Lung (tissue), 12 donors: ENCODE results near the gene SLC16A5. TPM values are rescaled to one million over a fixed set of nuclear protein-coding genes. Genes with fewer than 3 reads are reported as not detected.
A peak's percentile ranks its signal among the peaks of the same experiment; 100 is the strongest.

Experiments used
- ATAC-seq: fragments of 200-7000 bp; cut with Tn5 transposase; one replicate; pipeline ENCODE4 v1.9.1; 2020; ENCODE audit warnings: moderate number of reproducible peaks; ENCODE audit not compliant: insufficient read depth, low FRiP score
- DNase-seq, 3 donors: peaks; one replicate each; pipeline ENCODE4 v3.0.0-alpha.2; 2013 to 2017
- H3K27ac ChIP-seq, 2 donors: one replicate each; pipeline ENCODE4 v1.5.1; 2013; ENCODE audit warnings: mild to moderate bottlenecking in 2 of 2, moderate library complexity in 2 of 2, control low read depth in 1 of 2, inconsistent platforms in 1 of 2, low read depth in 1 of 2, low read length in 1 of 2
- H3K27me3 ChIP-seq, 3 donors: one replicate each; pipeline ENCODE4 v1.5.1; 2013; ENCODE audit warnings: low read length in 2 of 3; ENCODE audit not compliant: control insufficient read depth in 3 of 3, insufficient read depth in 3 of 3
- H3K36me3 ChIP-seq, 4 donors: one replicate each; pipeline ENCODE4 v1.5.1; 2013; ENCODE audit warnings: low read length in 4 of 4, mild to moderate bottlenecking in 1 of 4, moderate library complexity in 1 of 4; ENCODE audit not compliant: control insufficient read depth in 4 of 4, insufficient read depth in 4 of 4
- H3K4me1 ChIP-seq, 5 donors: one replicate each; pipeline ENCODE4 v1.5.1; 2013; ENCODE audit warnings: low read length in 5 of 5, mild to moderate bottlenecking in 2 of 5, moderate library complexity in 1 of 5; ENCODE audit not compliant: control insufficient read depth in 5 of 5, insufficient read depth in 5 of 5
- H3K4me3 ChIP-seq: one replicate; pipeline ENCODE4 v1.5.1; 2013; ENCODE audit warnings: mild to moderate bottlenecking, control low read depth, moderate library complexity
- H3K9ac ChIP-seq, 2 donors: one replicate each; pipeline ENCODE4 v1.5.1; 2013; ENCODE audit warnings: low read length in 2 of 2, control low read depth in 1 of 2; ENCODE audit not compliant: insufficient read depth in 1 of 2
- H3K9me3 ChIP-seq, 4 donors: one replicate each; pipeline ENCODE4 v1.5.1; 2013; ENCODE audit warnings: low read length in 3 of 4, mild to moderate bottlenecking in 1 of 4, moderate library complexity in 1 of 4; ENCODE audit not compliant: control insufficient read depth in 4 of 4, insufficient read depth in 3 of 4
- WGBS, 2 donors: extraction: QIAGEN DNeasy Blood & Tissue Kit; methylation state at CpG; one replicate each; pipeline ENCODE4 v1.1.7; 2013; 5-methylcytosine and 5-hydroxymethylcytosine counted together
- polyA plus RNA-seq, 2 donors: library from polyadenylated mRNA; stranded (reverse); fragments of 200-250 nt; gene quantifications; one replicate each; pipeline ENCODE4 v1.2.1, GENCODE V29; 2013
- total RNA-seq, 2 donors: library from RNA; depleted of rRNA in 1 of 2; stranded (reverse); fragments of >200 nt in 1 of 2; gene quantifications; one replicate each; pipeline ENCODE4 v1.2.1, GENCODE V29; 2014 to 2021
- TF ChIP-seq, protein P1 (sequence below): IDR thresholded peaks from 2 replicates; pipeline ENCODE4 v1.5.1; 2012; ENCODE audit warnings: mild to moderate bottlenecking; ENCODE audit errors: control extremely low read depth, extremely low read depth
- donor health status: control.
- donor health status: control.
- donor health status: Bipolar disorder and iron deficiency.
- donor health status: healthy.
- donor health status: DM: yes; HTN: yes; CAD: no.

The SLC16A5 gene
- total and polyA plus RNA-seq, 4 donors: 27.9 to 74.0 (median 42.4) TPM

DNA sequence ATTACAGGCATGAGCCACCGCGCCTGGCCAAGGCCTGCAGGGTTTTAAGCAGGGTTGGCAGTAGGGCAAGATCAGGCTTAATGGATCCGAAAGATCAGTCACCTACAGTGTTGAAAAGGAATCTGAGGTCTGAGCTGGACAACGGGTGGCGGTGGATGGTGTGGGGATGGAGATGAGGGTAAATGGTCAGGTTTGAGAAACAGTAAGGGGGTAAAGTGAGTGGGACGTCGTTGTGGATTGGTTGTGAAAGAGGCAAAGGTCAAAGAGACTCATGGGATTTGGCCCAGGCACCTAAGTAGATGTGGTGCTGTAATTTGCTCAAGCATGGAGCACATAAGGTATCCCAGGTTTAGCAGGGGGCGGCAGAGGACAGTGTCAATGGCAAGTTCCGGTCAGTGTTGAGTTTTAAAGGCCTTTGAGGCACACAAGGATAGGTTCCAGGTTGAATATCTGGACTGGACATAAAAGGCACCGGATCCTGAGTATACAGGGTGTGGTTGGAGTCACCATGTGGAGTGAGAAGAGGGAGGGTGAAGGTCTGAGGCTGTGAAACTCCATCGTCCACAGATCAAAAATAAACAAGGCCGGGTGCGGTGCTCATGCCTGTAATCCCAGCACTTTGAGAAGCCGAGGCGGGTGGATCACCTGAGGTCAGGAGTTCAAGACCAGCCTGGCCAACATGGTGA lies 1.1 kb upstream of the SLC16A5 start:
- ATAC-seq (no peak), DNase-seq (no peak)
- Histone ChIP-seq H3K9ac (no peak overlapping the region), H3K36me3 (no peaks in the 10 kb centered on the region), H3K27me3 (no peaks in the 10 kb centered on the region), H3K4me1 (peaks cover 0 to 42% (median 12%) of the 10 kb centered on the region in 5 donors), H3K9me3 (no peaks in the 10 kb centered on the region), H3K4me3 (no peak overlapping the region), H3K27ac (peak overlapping the region in 1 of 2 donors; percentile 99)
- TF ChIP-seq, protein P1, sequence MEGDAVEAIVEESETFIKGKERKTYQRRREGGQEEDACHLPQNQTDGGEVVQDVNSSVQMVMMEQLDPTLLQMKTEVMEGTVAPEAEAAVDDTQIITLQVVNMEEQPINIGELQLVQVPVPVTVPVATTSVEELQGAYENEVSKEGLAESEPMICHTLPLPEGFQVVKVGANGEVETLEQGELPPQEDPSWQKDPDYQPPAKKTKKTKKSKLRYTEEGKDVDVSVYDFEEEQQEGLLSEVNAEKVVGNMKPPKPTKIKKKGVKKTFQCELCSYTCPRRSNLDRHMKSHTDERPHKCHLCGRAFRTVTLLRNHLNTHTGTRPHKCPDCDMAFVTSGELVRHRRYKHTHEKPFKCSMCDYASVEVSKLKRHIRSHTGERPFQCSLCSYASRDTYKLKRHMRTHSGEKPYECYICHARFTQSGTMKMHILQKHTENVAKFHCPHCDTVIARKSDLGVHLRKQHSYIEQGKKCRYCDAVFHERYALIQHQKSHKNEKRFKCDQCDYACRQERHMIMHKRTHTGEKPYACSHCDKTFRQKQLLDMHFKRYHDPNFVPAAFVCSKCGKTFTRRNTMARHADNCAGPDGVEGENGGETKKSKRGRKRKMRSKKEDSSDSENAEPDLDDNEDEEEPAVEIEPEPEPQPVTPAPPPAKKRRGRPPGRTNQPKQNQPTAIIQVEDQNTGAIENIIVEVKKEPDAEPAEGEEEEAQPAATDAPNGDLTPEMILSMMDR: no peak
- WGBS, 2 donors: 62 to 83% methylated on average over 15 of the region's 15 CpGs

DNA sequence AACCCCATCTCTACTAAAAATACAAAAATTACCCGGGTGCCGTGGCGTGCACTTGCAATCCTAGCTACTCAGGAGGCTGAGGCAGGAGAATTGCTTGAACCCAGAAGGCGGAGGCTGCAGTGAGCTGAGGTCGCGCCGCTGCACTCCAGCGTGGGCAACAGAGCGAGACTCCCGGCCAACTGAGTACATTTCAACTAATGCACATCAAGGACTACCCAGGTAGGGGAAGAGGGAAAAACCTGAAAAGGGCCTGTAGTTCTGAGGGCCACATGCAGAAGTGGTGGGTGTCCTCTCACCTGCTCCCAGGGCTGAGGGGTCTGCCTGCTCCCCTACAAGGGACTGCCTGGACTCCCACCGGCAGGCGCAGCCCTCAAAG lies 584 bp upstream of the SLC16A5 start:
- TF ChIP-seq, protein P1: no peak
- no peak for ATAC-seq
- peak overlapping the region; percentile 34 to 56 for H3K9ac ChIP-seq
- no peak for DNase-seq
- WGBS, 2 donors: 46 to 67% methylated on average over 12 of the region's 12 CpGs
- H3K4me1 ChIP-seq: peaks cover 0 to 47% (median 15%) of the 10 kb centered on the region in 5 donors
- H3K27me3 ChIP-seq: no peaks in the 10 kb centered on the region
- H3K27ac ChIP-seq: peak overlapping the region; percentile 92 to 99
- H3K4me3 ChIP-seq: peak overlapping the region; percentile 23
- H3K36me3 ChIP-seq: no peaks in the 10 kb centered on the region
- H3K9me3 ChIP-seq: no peaks in the 10 kb centered on the region

DNA sequence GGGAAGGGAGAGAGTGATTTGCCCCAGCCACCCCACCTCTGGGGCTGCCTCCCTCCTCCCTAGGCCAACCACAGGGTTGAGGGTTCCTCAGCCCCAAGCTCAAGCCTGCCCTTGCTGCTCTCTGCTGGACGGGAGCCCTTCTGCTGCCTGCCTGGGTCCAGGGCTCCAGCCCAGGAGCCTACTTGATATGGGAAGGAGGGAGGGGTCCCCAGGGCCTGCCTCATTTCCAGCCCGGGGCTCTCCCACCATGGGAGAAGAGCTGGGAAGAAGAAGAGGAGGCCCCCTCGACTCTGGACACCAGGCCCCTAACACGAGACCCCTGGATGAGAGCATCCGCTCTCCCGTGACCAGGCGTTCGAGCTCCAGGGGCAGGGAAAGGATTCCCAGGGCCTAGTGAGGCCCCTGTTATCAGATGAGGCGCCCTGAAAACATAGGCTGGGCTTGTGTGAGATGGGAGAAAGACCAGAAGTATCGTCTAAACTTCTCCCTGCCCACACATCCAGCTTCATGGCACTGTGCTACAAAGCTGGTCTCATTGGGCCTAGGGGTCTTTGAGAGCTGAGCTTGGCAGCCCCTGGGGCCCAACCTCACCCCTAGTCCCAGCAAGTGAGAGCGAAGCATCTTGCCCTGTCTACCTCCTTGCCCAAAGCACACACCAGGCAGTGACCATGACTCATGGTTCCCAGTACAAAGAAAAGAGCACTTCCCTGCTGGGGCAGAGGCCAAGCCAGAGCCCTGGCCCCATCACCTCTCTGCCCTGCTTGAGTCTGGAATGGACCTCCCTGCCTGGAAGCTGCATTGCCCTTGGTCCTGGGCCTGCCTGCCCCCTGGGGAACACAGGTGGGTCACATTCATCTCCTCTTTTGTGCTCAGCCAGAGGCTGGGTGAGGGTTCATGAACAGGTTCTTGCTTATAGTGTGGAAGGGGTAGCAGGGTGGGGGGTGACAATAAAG lies 987 bp downstream of the SLC16A5 start:
- peak; percentile 20 for ATAC-seq

More for the DNA sequence above, 987 bp downstream of the SLC16A5 start:
- Histone ChIP-seq H3K9me3 (no peaks in the 10 kb centered on the region), H3K4me3 (peak overlapping the region; percentile 66), H3K9ac (peak overlapping the region; percentile 2 to 67), H3K36me3 (peaks cover 0 to 5% (median 0%) of the 10 kb centered on the region in 4 donors), H3K4me1 (peaks cover 0 to 60% (median 23%) of the 10 kb centered on the region in 5 donors), H3K27me3 (no peaks in the 10 kb centered on the region), H3K27ac (peak overlapping the region; percentile 92 to 99)
- TF ChIP-seq, protein P1: no peak
- DNase-seq: no peak
- WGBS, 2 donors: 67 to 73% methylated on average over 11 of the region's 11 CpGs
